ENCODE results near the gene SLC22A15.

DNA sequence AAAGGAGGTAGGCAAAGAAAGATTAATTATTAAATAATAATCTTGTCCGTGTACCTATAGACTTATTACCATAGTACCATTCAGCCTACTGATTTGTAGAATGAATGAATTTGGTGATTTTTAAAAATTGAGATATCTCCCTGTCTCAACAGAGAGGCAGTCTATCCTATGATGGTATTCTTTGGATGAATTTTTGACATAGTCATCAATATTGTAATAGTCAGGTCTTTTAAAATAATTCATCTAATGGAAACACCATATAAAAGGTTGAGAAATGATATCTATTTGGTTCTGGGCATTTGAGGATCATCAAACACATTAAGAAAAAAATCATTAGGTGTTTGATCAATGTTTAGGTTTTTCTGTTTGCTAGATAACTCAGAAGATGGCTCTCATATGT lies 99.3 kb downstream of the SLC22A15 start:
- TF ChIP-seq POLR2A (IDR thresholded peaks at IDR 0.05; ENCODE audit: low read depth, low read length) = no peak
- TF ChIP-seq POLR2AphosphoS5 (IDR thresholded peaks at IDR 0.05; ENCODE audit: low read depth, low read length) = no peak

Data from GM12892 (cell line).